Non-pigmented ciliary epithelial cell (primary cell): ENCODE results near the gene AZI2.

Experiments
- DNase-seq: peaks from one replicate; pipeline ENCODE4 v3.0.0-alpha.2; 2010; ENCODE audit warnings: low read depth

AZI2 gene

DNA sequence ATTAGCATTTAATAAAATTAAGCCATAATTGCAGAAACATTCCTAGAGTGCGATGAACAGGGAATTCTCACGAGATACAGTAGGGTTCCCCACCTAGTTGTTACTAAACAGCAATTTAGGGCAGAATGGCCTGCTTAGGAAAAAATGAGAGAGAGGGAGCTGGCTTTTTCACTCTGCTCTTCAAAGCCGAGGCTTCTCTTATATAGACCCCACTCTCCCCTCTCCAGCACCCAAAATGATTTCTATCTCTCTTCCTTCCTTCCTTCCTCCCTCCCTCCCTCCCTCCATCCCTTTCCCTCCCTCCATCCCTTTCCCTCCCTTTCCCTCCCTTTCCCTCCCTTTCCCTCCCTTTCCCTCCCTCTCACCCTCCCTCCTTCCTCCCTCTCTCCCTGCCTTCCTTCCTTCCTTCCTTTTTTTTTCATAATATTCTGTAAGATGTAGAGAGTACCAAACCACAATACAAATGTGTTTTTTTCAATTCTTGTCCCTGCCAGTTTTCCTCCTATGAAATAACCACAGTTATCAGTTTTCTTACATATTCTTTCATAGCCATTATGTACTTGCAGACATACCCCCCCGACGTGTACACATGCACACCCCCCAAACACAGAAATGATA is 48.2 kb downstream of the AZI2 start:
- no peak for DNase-seq

DNA sequence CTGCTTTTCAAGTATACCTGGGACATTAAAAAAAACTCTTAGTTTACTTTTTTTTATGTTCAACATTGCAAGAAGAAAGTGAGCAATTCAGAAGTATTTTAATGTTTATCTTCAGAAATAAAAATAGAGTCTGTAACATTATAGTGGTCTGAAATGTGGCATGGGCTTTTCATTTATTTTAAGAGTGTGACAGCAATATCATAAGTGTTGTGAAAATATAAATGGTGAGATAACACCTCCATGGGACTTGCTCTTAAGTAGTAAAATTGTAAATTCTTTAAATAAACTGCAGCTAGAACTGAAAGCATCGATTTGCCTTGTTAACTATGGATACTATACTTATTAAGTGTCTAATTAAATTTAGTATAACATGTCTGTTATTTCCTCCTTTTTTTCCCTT is 48.9 kb downstream of the AZI2 start:
- DNase-seq = no peak

GRCh38 chr3:28295898-28296490 is 52.6 kb downstream of the AZI2 start:
- DNase-seq = no peak

- no peak for DNase-seq
Measured at GRCh38 chr3:28294667-28295413, 53.8 kb downstream of the AZI2 start.

- DNase-seq = no peak
Measured at GRCh38 chr3:28292622-28293021, 56.0 kb downstream of the AZI2 start.

DNA sequence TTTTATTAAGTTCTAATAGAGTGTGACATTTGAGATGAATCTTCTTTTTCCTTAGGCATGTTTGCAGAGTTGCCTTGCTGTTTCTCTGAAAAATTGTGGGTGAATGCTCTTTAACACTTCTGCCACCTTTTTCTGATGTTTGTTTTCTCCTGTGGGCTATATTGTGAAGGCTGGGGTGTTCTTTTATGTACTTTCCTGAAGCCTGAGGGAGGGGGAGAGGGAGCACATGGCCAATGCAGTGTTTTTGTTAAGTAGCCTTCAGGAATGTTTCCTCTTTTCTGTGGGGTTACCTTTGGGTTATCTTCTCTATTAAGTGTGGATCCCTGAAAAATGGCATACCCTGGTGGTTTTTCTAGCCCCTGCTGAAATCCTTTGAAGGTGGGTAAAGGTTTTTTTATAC is 57.0 kb downstream of the AZI2 start:
- DNase-seq = no peak

- no peak for DNase-seq
Measured at GRCh38 chr3:28290863-28291300, 57.7 kb downstream of the AZI2 start.

GRCh38 chr3:28287046-28287445 is 61.6 kb downstream of the AZI2 start:
- DNase-seq = no peak

- no peak for DNase-seq
Measured at GRCh38 chr3:28286595-28286994, 62.0 kb downstream of the AZI2 start.

- no peak for DNase-seq
Measured at GRCh38 chr3:28280781-28281180, 67.8 kb downstream of the AZI2 start.

- DNase-seq = no peak
Measured at GRCh38 chr3:28279770-28280169, 68.9 kb downstream of the AZI2 start.

DNA sequence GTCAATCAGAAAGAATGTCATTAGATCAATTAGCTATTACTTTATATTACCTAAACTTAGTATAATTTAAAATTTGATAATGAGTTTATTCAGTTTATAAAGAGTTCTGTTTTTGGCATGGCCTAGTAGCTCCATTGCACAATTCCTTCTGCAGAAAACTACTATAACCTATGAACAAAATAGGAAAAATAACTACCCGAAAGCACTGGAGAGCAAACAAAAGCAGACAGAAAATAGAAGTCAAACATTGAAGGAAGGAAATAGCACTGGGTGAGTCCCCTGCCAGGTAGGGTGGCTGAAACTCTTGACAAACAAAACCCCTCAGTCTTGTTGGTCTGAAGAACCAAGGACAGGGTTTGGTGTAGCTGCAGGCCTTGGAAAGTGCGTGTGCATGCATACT is 69.7 kb downstream of the AZI2 start:
- DNase-seq = no peak

DNA sequence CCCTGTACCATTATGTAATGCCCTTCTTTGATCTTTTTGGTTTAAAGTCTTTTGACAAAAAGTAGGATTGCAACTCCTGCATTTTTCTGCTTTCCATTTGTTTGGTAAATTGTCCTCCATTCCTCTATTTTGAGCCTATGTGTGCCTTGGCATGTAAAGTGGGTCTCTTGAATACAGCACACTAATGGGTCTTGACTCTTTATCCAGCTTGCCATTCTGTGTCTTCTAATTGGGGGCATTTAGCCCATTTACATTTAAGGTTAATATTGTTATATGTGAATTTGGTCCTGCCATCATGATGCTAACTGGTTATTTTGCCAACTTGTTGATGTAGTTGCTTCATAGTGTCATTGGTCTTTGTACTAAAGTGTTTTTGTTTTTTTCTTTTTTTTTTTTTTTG is 74.8 kb downstream of the AZI2 start:
- DNase-seq = no peak
